AG04450 (cell line): ENCODE results near the gene ARMCX6. TPM values are rescaled to one million over a fixed set of nuclear protein-coding genes. Genes with fewer than 3 reads are reported as not detected.
"Not testable (repeated sequence)": the region's sequence is repeated elsewhere in the genome, so short reads cannot be mapped to it uniquely, and the experiment has no call there.

Experiments used
- CTCF ChIA-PET: fragments of 300-600, 350-600 bp; formaldehyde crosslinking; extraction: SDS; loops from one replicate; lab custom pipeline; 2022; ENCODE audit warnings: antibody characterized with exemption, inconsistent platforms; lab: Charles Lee
- POLR2A ChIA-PET: fragments of 350-600 bp; formaldehyde crosslinking; extraction: SDS; loops from one replicate; lab custom pipeline; 2021; ENCODE audit warnings: antibody characterized with exemption, inconsistent platforms; lab: Yijun Ruan, JAX
- DNase-seq: peaks from one replicate; pipeline ENCODE4 v3.0.0-alpha.2; 2011; ENCODE audit warnings: low read depth, low spot score
- H3K27ac ChIP-seq: one replicate; pipeline ENCODE4 v1.5.1; 2012; ENCODE audit warnings: low read depth, low read length, control low read depth
- H3K27me3 ChIP-seq: one replicate; pipeline ENCODE4 v1.6.0; 2012; ENCODE audit warnings: low read length; ENCODE audit not compliant: control insufficient read depth, insufficient read depth
- H3K4me3 ChIP-seq: 2 replicates; pipeline ENCODE4 v1.5.1; 2011; ENCODE audit warnings: mild to moderate bottlenecking, low read depth, low read length, control low read depth
- H3K9me3 ChIP-seq: 2 replicates; pipeline ENCODE4 v1.5.1; 2012; ENCODE audit warnings: low read length; ENCODE audit not compliant: control insufficient read depth, insufficient read depth
- CTCF ChIP-seq: IDR thresholded peaks from 2 replicates; pipeline ENCODE4 v1.5.1; 2011; ENCODE audit warnings: low read depth, low read length, control low read depth, inconsistent platforms
- polyA plus RNA-seq: library from polyadenylated mRNA; depleted of rRNA; stranded (reverse); fragments of >200 nt; gene quantifications from 2 replicates; pipeline ENCODE4 v1.2.3, GENCODE V29; 2011

ARMCX6 gene
- polyA plus RNA-seq, 1 experiment, result 78.2 TPM

- Histone ChIP-seq H3K27me3 (no peaks in the 10 kb centered on the region), H3K27ac (no peak overlapping the region), H3K4me3 (no peak overlapping the region), H3K9me3 (no peaks in the 10 kb centered on the region)
- DNase-seq, result no peak
- POLR2A ChIA-PET, result no interaction called here
- no peak for TF ChIP-seq CTCF
- CTCF ChIA-PET, result no interaction called here
Measured at GRCh38 chrX:101656817-101657216, 39.0 kb upstream of the ARMCX6 start.

GRCh38 chrX:101655534-101655933, 37.7 kb upstream of the ARMCX6 start:
- Histone ChIP-seq H3K4me3 (no peak overlapping the region), H3K27me3 (no peaks in the 10 kb centered on the region), H3K27ac (no peak overlapping the region), H3K9me3 (no peaks in the 10 kb centered on the region)
- no peak for TF ChIP-seq CTCF
- CTCF ChIA-PET, result no interaction called here
- DNase-seq, result no peak
- POLR2A ChIA-PET, result no interaction called here

- H3K27me3 ChIP-seq, CTCF ChIA-PET, DNase-seq, H3K27ac ChIP-seq, POLR2A ChIA-PET, H3K9me3 ChIP-seq, H3K4me3 ChIP-seq: not testable (repeated sequence)
Measured at GRCh38 chrX:101647716-101648115, 29.9 kb upstream of the ARMCX6 start.

GRCh38 chrX:101642093-101642492, 24.3 kb upstream of the ARMCX6 start:
- TF ChIP-seq CTCF, result no peak
- H3K9me3 ChIP-seq, result no peaks in the 10 kb centered on the region
- ChIA-PET POLR2A (interaction anchor here (0.7 kb wide), 1 partner anchor 40 kb away, joined by 3 read pairs; no protein-coding TSS in a partner anchor), CTCF (interaction anchor here (0.7 kb wide), 1 partner anchor 202 kb away, joined by 3 read pairs; no protein-coding TSS in a partner anchor)
- no peak overlapping the region for H3K27ac ChIP-seq
- no peaks in the 10 kb centered on the region for H3K27me3 ChIP-seq
- H3K4me3 ChIP-seq, result no peak overlapping the region
- no peak for DNase-seq

- DNase-seq, result no peak
- CTCF ChIA-PET, result no interaction called here
- Histone ChIP-seq H3K4me3 (no peak overlapping the region), H3K9me3 (no peaks in the 10 kb centered on the region), H3K27me3 (no peaks in the 10 kb centered on the region), H3K27ac (no peak overlapping the region)
- POLR2A ChIA-PET, result no interaction called here
- no peak for TF ChIP-seq CTCF
Measured at GRCh38 chrX:101639583-101639982, 21.8 kb upstream of the ARMCX6 start.

GRCh38 chrX:101619364-101619763, 1.6 kb upstream of the ARMCX6 start:
- DNase-seq, result no peak
- CTCF ChIA-PET, result no interaction called here

More at GRCh38 chrX:101619364-101619763, 1.6 kb upstream of the ARMCX6 start:
- Histone ChIP-seq H3K27ac (no peak overlapping the region), H3K9me3 (no peaks in the 10 kb centered on the region), H3K4me3 (no peak overlapping the region), H3K27me3 (no peaks in the 10 kb centered on the region)
- no peak for TF ChIP-seq CTCF
- POLR2A ChIA-PET, result no interaction called here
